Osteocyte (in vitro differentiated cells): ENCODE results near the gene STAC3. TPM values are rescaled to one million over a fixed set of nuclear protein-coding genes. Genes with fewer than 3 reads are reported as not detected.

Experiments
- DNase-seq: peaks from one replicate; pipeline ENCODE4 v3.0.0; 2021; ENCODE audit warnings: mixed read lengths; ENCODE audit not compliant: unreplicated experiment; ENCODE audit errors: extremely low spot score
- H3K27ac Mint-ChIP-seq: one replicate; pipeline ENCODE4 v1.8.0; 2021; ENCODE audit warnings: mild to moderate bottlenecking, mixed read lengths; ENCODE audit not compliant: unreplicated experiment
- H3K27me3 Mint-ChIP-seq: one replicate; pipeline ENCODE4 v1.8.0; 2021; ENCODE audit warnings: mixed read lengths; ENCODE audit not compliant: unreplicated experiment
- H3K36me3 Mint-ChIP-seq: one replicate; pipeline ENCODE4 v1.8.0; 2021; ENCODE audit warnings: mixed read lengths; ENCODE audit not compliant: unreplicated experiment
- H3K4me1 Mint-ChIP-seq: one replicate; pipeline ENCODE4 v1.8.0; 2021; ENCODE audit warnings: mixed read lengths; ENCODE audit not compliant: unreplicated experiment
- H3K4me3 Mint-ChIP-seq: one replicate; pipeline ENCODE4 v1.8.0; 2021; ENCODE audit warnings: mild to moderate bottlenecking, moderate library complexity, mixed read lengths; ENCODE audit not compliant: unreplicated experiment
- H3K9me3 Mint-ChIP-seq: one replicate; pipeline ENCODE4 v1.8.0; 2021; ENCODE audit warnings: mixed read lengths; ENCODE audit not compliant: unreplicated experiment
- CTCF ChIP-seq: fragments of 200-600 bp; sonication (generic); IDR thresholded peaks from 2 replicates; pipeline ENCODE4 v1.5.0; 2021; ENCODE audit warnings: antibody characterized with exemption, mild to moderate bottlenecking, moderate library complexity
- total RNA-seq: library from RNA; stranded (reverse); gene quantifications from 2 replicates; pipeline ENCODE4 v1.2.1, GENCODE V29; 2021

STAC3 gene
- total RNA-seq, 1 donor from 2014 or later: 2.4 TPM

- TF ChIP-seq CTCF: no peak
- Mint-ChIP-seq H3K27me3 (no peaks in the 10 kb centered on the region), H3K4me3 (peak overlapping the region; percentile 98), H3K27ac (peak overlapping the region; percentile 100), H3K9me3 (no peaks in the 10 kb centered on the region), H3K36me3 (peaks cover 18% of the 10 kb centered on the region), H3K4me1 (peaks cover 74% of the 10 kb centered on the region)
- DNase-seq: no peak
Measured at GRCh38 chr12:57231276-57232021, 19.5 kb downstream of the STAC3 start.

- H3K4me1 Mint-ChIP-seq: peaks cover 71% of the 10 kb centered on the region
- TF ChIP-seq CTCF: no peak
- peaks cover 18% of the 10 kb centered on the region for H3K36me3 Mint-ChIP-seq
- H3K27ac Mint-ChIP-seq: peak overlapping the region; percentile 100
- H3K4me3 Mint-ChIP-seq: peak overlapping the region; percentile 98
- no peak for DNase-seq
- no peaks in the 10 kb centered on the region for H3K9me3 Mint-ChIP-seq
- H3K27me3 Mint-ChIP-seq: no peaks in the 10 kb centered on the region
Measured at GRCh38 chr12:57230381-57231155, 20.4 kb downstream of the STAC3 start.

GRCh38 chr12:57229634-57230380, 21.2 kb downstream of the STAC3 start, which contains the start of gene SHMT2:
Gene SHMT2, plus strand, starts transcription at chr12:57229711. Its CDS starts 68 bp downstream, at chr12:57229779.
- Mint-ChIP-seq H3K27me3 (no peaks in the 10 kb centered on the region), H3K36me3 (peaks cover 18% of the 10 kb centered on the region), H3K4me3 (peak within 1 kb of the TSS; percentile 98), H3K9me3 (no peaks in the 10 kb centered on the region), H3K27ac (peak within 1 kb of the TSS; percentile 100), H3K4me1 (peaks cover 63% of the 10 kb centered on the region)
- no peak for TF ChIP-seq CTCF
- DNase-seq: peak; percentile 98

- H3K27me3 Mint-ChIP-seq: no peaks in the 10 kb centered on the region
- peaks cover 57% of the 10 kb centered on the region for H3K4me1 Mint-ChIP-seq
- no peak for DNase-seq
- peaks cover 12% of the 10 kb centered on the region for H3K36me3 Mint-ChIP-seq
- no peaks in the 10 kb centered on the region for H3K9me3 Mint-ChIP-seq
- TF ChIP-seq CTCF: no peak
- peak overlapping the region; percentile 98 for H3K4me3 Mint-ChIP-seq
- H3K27ac Mint-ChIP-seq: peak overlapping the region; percentile 100
Measured at GRCh38 chr12:57229046-57229633, 21.8 kb downstream of the STAC3 start.
